OCI-LY1 (cell line): Measurements from ENCODE around the gene NDUFV3.

Experiments used
- CTCF ChIP-seq: fragments of 200-600 bp; sonication (generic), shearing (Covaris generic); IDR thresholded peaks from 2 replicates; pipeline ENCODE4 v1.5.1; 2017; ENCODE audit warnings: mild to moderate bottlenecking, antibody characterized with exemption, low read length, moderate library complexity, mixed read lengths
- EZH2 ChIP-seq: fragments of 200-600 bp; sonication (generic), shearing (Covaris generic); IDR thresholded peaks from 2 replicates; pipeline ENCODE4 v1.8.0; 2017; ENCODE audit warnings: borderline replicate concordance, mixed run types, mild to moderate bottlenecking, antibody characterized with exemption, low read length, moderate library complexity, mixed read lengths

DNA sequence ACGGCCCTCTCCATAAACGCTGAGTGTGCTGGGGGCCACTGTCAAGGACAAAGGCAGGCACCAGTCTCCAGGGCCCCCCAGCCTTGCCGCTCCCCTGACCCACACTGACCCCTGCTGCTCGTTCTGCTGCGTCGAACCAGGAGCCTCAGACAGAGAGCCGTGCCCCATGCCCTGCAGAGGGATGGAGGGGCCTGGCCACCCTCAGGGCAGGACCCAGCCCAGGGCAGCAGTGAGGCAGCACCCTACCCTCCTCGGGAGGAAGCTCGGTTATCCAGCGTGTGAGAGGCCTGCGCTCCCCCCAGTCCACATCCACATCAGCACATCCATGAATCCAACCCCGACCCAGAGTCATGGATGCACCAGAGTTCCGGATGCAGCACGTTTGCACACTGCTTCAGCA is 28.8 kb upstream of the NDUFV3 start:
- TF ChIP-seq CTCF (no peak), EZH2 (no peak)
